ENCODE results near the gene CDK4. TPM values are rescaled to one million over a fixed set of nuclear protein-coding genes. Genes with fewer than 3 reads are reported as not detected.

CDK4 gene
- total and polyA plus RNA-seq, 2 of the 13 experiments (the other 11 are each of a cell fraction or from before 2014, with no cell fraction given): 191 to 209 TPM

DNA sequence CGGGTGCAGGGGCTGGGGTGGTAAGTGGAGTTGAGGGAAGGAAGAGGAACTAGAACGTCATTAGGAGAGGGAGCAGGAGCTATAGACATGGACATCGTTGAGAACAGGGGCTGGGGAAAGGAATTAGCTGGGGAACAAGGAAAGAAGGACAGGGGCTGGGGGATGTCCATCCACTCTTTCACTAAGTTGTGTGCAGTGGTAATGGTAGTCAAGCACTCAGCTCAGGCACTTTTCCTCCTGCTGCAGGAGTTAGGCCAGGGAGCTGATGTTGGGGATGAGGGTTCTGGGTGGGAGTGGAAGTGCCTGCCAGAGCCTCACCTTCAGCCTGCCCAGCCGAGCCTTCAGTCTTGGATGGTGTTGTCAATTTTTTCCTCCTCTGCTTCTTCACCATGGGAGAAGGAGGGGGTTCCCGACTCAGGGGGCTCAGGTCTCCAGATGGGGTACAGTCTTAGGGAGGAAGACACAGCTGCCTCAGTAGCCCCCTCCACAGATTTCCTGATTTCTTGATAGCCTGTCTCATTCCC is 22.7 kb downstream of the CDK4 start (continued):
- TF ChIP-seq, protein P1, sequence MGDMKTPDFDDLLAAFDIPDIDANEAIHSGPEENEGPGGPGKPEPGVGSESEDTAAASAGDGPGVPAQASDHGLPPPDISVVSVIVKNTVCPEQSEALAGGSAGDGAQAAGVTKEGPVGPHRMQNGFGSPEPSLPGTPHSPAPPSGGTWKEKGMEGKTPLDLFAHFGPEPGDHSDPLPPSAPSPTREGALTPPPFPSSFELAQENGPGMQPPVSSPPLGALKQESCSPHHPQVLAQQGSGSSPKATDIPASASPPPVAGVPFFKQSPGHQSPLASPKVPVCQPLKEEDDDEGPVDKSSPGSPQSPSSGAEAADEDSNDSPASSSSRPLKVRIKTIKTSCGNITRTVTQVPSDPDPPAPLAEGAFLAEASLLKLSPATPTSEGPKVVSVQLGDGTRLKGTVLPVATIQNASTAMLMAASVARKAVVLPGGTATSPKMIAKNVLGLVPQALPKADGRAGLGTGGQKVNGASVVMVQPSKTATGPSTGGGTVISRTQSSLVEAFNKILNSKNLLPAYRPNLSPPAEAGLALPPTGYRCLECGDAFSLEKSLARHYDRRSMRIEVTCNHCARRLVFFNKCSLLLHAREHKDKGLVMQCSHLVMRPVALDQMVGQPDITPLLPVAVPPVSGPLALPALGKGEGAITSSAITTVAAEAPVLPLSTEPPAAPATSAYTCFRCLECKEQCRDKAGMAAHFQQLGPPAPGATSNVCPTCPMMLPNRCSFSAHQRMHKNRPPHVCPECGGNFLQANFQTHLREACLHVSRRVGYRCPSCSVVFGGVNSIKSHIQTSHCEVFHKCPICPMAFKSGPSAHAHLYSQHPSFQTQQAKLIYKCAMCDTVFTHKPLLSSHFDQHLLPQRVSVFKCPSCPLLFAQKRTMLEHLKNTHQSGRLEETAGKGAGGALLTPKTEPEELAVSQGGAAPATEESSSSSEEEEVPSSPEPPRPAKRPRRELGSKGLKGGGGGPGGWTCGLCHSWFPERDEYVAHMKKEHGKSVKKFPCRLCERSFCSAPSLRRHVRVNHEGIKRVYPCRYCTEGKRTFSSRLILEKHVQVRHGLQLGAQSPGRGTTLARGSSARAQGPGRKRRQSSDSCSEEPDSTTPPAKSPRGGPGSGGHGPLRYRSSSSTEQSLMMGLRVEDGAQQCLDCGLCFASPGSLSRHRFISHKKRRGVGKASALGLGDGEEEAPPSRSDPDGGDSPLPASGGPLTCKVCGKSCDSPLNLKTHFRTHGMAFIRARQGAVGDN (CRISPR knock-in tag; IDR thresholded peaks at IDR 0.05): no peak
- TF ChIP-seq KLF13 (CRISPR knock-in tag; IDR thresholded peaks at IDR 0.05) (no peak), ZNF737 (CRISPR knock-in tag; IDR thresholded peaks at IDR 0.05; ENCODE audit: borderline replicate concordance) (no peak), ZFP36L2 (CRISPR knock-in tag; IDR thresholded peaks at IDR 0.05) (no peak)
- TF ChIP-seq, protein P2, sequence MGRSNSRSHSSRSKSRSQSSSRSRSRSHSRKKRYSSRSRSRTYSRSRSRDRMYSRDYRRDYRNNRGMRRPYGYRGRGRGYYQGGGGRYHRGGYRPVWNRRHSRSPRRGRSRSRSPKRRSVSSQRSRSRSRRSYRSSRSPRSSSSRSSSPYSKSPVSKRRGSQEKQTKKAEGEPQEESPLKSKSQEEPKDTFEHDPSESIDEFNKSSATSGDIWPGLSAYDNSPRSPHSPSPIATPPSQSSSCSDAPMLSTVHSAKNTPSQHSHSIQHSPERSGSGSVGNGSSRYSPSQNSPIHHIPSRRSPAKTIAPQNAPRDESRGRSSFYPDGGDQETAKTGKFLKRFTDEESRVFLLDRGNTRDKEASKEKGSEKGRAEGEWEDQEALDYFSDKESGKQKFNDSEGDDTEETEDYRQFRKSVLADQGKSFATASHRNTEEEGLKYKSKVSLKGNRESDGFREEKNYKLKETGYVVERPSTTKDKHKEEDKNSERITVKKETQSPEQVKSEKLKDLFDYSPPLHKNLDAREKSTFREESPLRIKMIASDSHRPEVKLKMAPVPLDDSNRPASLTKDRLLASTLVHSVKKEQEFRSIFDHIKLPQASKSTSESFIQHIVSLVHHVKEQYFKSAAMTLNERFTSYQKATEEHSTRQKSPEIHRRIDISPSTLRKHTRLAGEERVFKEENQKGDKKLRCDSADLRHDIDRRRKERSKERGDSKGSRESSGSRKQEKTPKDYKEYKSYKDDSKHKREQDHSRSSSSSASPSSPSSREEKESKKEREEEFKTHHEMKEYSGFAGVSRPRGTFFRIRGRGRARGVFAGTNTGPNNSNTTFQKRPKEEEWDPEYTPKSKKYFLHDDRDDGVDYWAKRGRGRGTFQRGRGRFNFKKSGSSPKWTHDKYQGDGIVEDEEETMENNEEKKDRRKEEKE (IDR thresholded peaks at IDR 0.05): no peak
- TF ChIP-seq, protein P3, sequence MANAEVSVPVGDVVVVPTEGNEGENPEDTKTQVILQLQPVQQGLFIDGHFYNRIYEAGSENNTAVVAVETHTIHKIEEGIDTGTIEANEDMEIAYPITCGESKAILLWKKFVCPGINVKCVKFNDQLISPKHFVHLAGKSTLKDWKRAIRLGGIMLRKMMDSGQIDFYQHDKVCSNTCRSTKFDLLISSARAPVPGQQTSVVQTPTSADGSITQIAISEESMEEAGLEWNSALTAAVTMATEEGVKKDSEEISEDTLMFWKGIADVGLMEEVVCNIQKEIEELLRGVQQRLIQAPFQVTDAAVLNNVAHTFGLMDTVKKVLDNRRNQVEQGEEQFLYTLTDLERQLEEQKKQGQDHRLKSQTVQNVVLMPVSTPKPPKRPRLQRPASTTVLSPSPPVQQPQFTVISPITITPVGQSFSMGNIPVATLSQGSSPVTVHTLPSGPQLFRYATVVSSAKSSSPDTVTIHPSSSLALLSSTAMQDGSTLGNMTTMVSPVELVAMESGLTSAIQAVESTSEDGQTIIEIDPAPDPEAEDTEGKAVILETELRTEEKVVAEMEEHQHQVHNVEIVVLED (CRISPR knock-in tag; IDR thresholded peaks at IDR 0.05; ENCODE audit: borderline replicate concordance): no peak
